K562 (cell line): Measurements from ENCODE around the gene CHRNB4. TPM values are rescaled to one million over a fixed set of nuclear protein-coding genes. Genes with fewer than 3 reads are reported as not detected.

ENCODE experiments used
- ATAC-seq: fragments of 200-7000 bp; cut with Tn5 transposase; 3 replicates; pipeline ENCODE4 v1.9.1; 2020; ENCODE audit warnings: moderate library complexity
- BruUV-seq: library from RNA; stranded (reverse); fragments of 400-500 nt; replicated peaks from 2 replicates; lab custom pipeline; 2021; lab: Mats Ljungman, UMichigan
- CTCF ChIA-PET: fragments of 300-600 bp; formaldehyde crosslinking; extraction: SDS; loops from one replicate; lab custom pipeline; 2021; ENCODE audit warnings: low intra/inter-chr PET ratio; lab: Yijun Ruan, JAX
- POLR2A ChIA-PET: fragments of 300-600, 350-650 bp; sonication (Branson Sonifier 250); formaldehyde crosslinking; extraction: SDS; loops from one replicate; lab custom pipeline; 2021; ENCODE audit warnings: antibody characterized with exemption, inconsistent platforms; lab: Yijun Ruan, JAX
- DNase-seq, 4 experiments: peaks; one replicate each; pipeline versions ENCODE4 v3.0.0 to v3.0.0-alpha.2; 2011 to 2018; ENCODE audit warnings: low spot score in 3 of 4, mixed read lengths in 3 of 4; ENCODE audit errors: extremely low read depth in 1 of 4
- FAIRE-seq: peaks from 2 replicates; lab custom pipeline; 2011; peaks lifted over from hg19 to GRCh38; lab: Jason Lieb, UNC
- H2AFZ ChIP-seq: 2 replicates; pipeline ENCODE4 v1.6.0; 2011; ENCODE audit warnings: low read depth, low read length, control low read depth, inconsistent platforms
- H3K27ac ChIP-seq: fragments of 200-600 bp; 3 replicates; pipeline ENCODE4 v1.8.0; 2011; ENCODE audit warnings: low read depth, mild to moderate bottlenecking, control low read depth, inconsistent platforms, low read length, moderate library complexity, mixed read lengths; ENCODE audit errors: extremely low read depth
- H3K27me3 ChIP-seq, 2 experiments: fragments of 300-600 bp in 1 of 2; 2 replicates in 1 of 2; 3 replicates in 1 of 2; pipeline versions ENCODE4 v1.6.0 to v1.8.0; 2011; ENCODE audit warnings: inconsistent platforms in 2 of 2, low read length in 2 of 2, mild to moderate bottlenecking in 1 of 2, mixed read lengths in 1 of 2, moderate library complexity in 1 of 2; ENCODE audit not compliant: control insufficient read depth in 2 of 2, insufficient read depth in 2 of 2
- H3K36me3 ChIP-seq: fragments of 300-600 bp; 3 replicates; pipeline ENCODE4 v1.8.0; 2011; ENCODE audit warnings: mild to moderate bottlenecking, low read length, inconsistent platforms; ENCODE audit not compliant: control insufficient read depth, insufficient read depth
- H3K4me1 ChIP-seq, 2 experiments: fragments of 200-600 bp in 1 of 2; replicated peaks in 1 of 2; 2 replicates in 1 of 2; 3 replicates in 1 of 2; pipeline versions ENCODE4 v1.5.1 to v1.8.0; 2011; ENCODE audit warnings: inconsistent platforms in 2 of 2, low read length in 2 of 2, mild to moderate bottlenecking in 1 of 2, mixed read lengths in 1 of 2, moderate library complexity in 1 of 2; ENCODE audit not compliant: control insufficient read depth in 2 of 2, insufficient read depth in 2 of 2
- H3K4me2 ChIP-seq: 2 replicates; pipeline ENCODE4 v1.6.1; 2011; ENCODE audit warnings: low read length, control low read depth, inconsistent platforms, mixed read lengths; ENCODE audit not compliant: insufficient read depth
- H3K4me3 ChIP-seq: fragments of 200-600 bp; sonication (generic), shearing (Covaris generic); 2 replicates; pipeline ENCODE4 v1.5.1; 2016; ENCODE audit warnings: control low read depth, inconsistent platforms
- H3K79me2 ChIP-seq: fragments of 200-600 bp; 3 replicates; pipeline ENCODE4 v1.8.0; 2011; ENCODE audit warnings: low read length, inconsistent platforms; ENCODE audit not compliant: control insufficient read depth, insufficient read depth
- H3K9ac ChIP-seq, 2 experiments: 2 replicates each; pipeline versions ENCODE4 v1.6.0 to v1.6.1; 2011; ENCODE audit warnings: low read depth in 2 of 2, low read length in 2 of 2, control low read depth in 1 of 2, inconsistent platforms in 1 of 2, mild to moderate bottlenecking in 1 of 2, mixed read lengths in 1 of 2; ENCODE audit not compliant: insufficient read depth in 1 of 2
- H3K9me1 ChIP-seq: one replicate; pipeline ENCODE4 v1.6.0; 2011; ENCODE audit warnings: inconsistent platforms, mild to moderate bottlenecking, low read length, moderate library complexity; ENCODE audit not compliant: control insufficient read depth, insufficient read depth
- H3K9me3 ChIP-seq: replicated peaks from 2 replicates; pipeline ENCODE4 v1.5.1; 2011; ENCODE audit warnings: low read depth, low read length, inconsistent platforms; ENCODE audit not compliant: control insufficient read depth, insufficient read depth
- H4K20me1 ChIP-seq: replicated peaks from 2 replicates; pipeline ENCODE4 v1.6.1; 2011; ENCODE audit warnings: low read length, inconsistent platforms, mixed read lengths; ENCODE audit not compliant: control insufficient read depth, insufficient read depth
- ASH1L ChIP-seq: fragments of 450-650 bp; IDR thresholded peaks from 2 replicates; pipeline ENCODE4 v1.6.1; 2018; ENCODE audit warnings: borderline replicate concordance, mild to moderate bottlenecking, low read depth; ENCODE audit not compliant: partially characterized antibody
- C11orf30 ChIP-seq: fragments of 450-650 bp; IDR thresholded peaks from 2 replicates; pipeline ENCODE4 v1.6.1; 2016; ENCODE audit warnings: low read depth, mild to moderate bottlenecking
- MAFF ChIP-seq: IDR thresholded peaks from 2 replicates; pipeline ENCODE4 v1.6.1; 2012; ENCODE audit warnings: low read length, improper control_type of control experiment
- MAFG ChIP-seq: fragments of 450-650 bp; conservative IDR thresholded peaks from 2 replicates; pipeline ENCODE4 v1.6.1; 2016; ENCODE audit warnings: missing genetic modification characterization, missing compliant biosample characterization
- MAFK ChIP-seq: IDR thresholded peaks from 2 replicates; pipeline ENCODE4 v1.6.1; 2011; ENCODE audit warnings: low read length, improper control_type of control experiment
- RBM22 ChIP-seq: fragments of 200-400 bp; formaldehyde crosslinking; IDR thresholded peaks from 2 replicates; pipeline ENCODE4 v1.6.1; 2018; ENCODE audit warnings: low read length, low read depth; ENCODE audit not compliant: poor library complexity, severe bottlenecking
- SREBF2 ChIP-seq: sonication (generic); formaldehyde crosslinking; IDR thresholded peaks from 2 replicates; pipeline ENCODE4 v1.4.0; 2020; ENCODE audit warnings: mild to moderate bottlenecking, missing genetic modification reagents
- ZNF316 ChIP-seq: fragments of 450-650 bp; IDR thresholded peaks from 2 replicates; pipeline ENCODE4 v1.6.1; 2016
- ZNF324 ChIP-seq: fragments of 250-450 bp; sonication (Bioruptor Pico); IDR thresholded peaks from 2 replicates; pipeline ENCODE4 v1.4.0; 2020; ENCODE audit warnings: mild to moderate bottlenecking
- WGBS: fragments of 100-300 bp; shearing (Covaris generic); methylation state at CpG from one replicate; pipeline ENCODE4 v1.1.6; 2016; ENCODE audit warnings: low coverage, mixed read lengths; ENCODE audit not compliant: insufficient coverage; ENCODE audit errors: missing lambda C conversion rate; 5-methylcytosine and 5-hydroxymethylcytosine counted together
- in situ Hi-C: fragments of 300-500 bp; cut with MboI; formaldehyde crosslinking; loops from 4 replicates; pipeline ENCODE4 v1.15.0; 2018; ENCODE audit warnings: inconsistent platforms, mixed read lengths
- intact Hi-C: fragments of 100-400 bp; cut with micrococcal nuclease; formaldehyde crosslinking; loops from 2 replicates; pipeline ENCODE4 v1.14.2; 2022
- polyA plus RNA-seq, 8 experiments: library from polyadenylated mRNA; depleted of rRNA in 4 of 8; stranded (reverse) in 5 of 8; unstranded in 3 of 8; fragments of >200 nt; fragmentation: Nextera tagmentation in 2 of 8; fragmentation: Illumina TruSeq in 1 of 8; extraction: Ambion mirVana in 2 of 8; extraction: Trizol in 1 of 8; gene quantifications; 2 replicates each; pipeline versions ENCODE4 v1.2.1 to v1.2.3, GENCODE V29; 2011 to 2014; ENCODE audit warnings: inconsistent platforms in 1 of 8, missing spikeins in 1 of 8
- total RNA-seq, 7 experiments: library from RNA; depleted of rRNA in 6 of 7; stranded (reverse); fragments of >200 nt in 6 of 7; fragmentation: Illumina TruSeq in 2 of 7; extraction: Trizol in 2 of 7; gene quantifications; 2 replicates each; pipeline versions ENCODE4 v1.2.1 to v1.2.3, GENCODE V29; 2011 to 2021; ENCODE audit warnings: low replicate concordance in 1 of 7

Gene CHRNB4
- total and polyA plus RNA-seq, 9 of the 15 experiments (the other 6 are each of a cell fraction or from before 2014, with no cell fraction given) = 0.08 to 0.18 TPM; not detected in 7

GRCh38 chr15:78597583-78597982 lies 43.4 kb downstream of the CHRNB4 start:
- H3K4me1 ChIP-seq = no peaks in the 10 kb centered on the region; a peak in 2 of 5 replicates
- H4K20me1 ChIP-seq = 0 out of 2 replicates have a peak, but pooled peaks cover 4% of the 10 kb centered on the region
- DNase-seq (no peak), ATAC-seq (no peak), FAIRE-seq (no peak)
- whole genome bisulfite sequencing = 44% methylated on average over 1 of the region's 1 CpG
- TF ChIP-seq RBM22 (no peak), MAFK (peak; percentile 51; the same call in 1 of the 2 replicates), ASH1L (no peak), SREBF2 (no peak), ZNF324 (CRISPR knock-in tag) (no peak), MAFF (peak; percentile 55), MAFG (tag) (peak; percentile 62), C11orf30 (peak; percentile 68), ZNF316 (peak; percentile 80)
- ChIA-PET POLR2A (no interaction called here), CTCF (no interaction called here)
- intact Hi-C loops (no loop called here), in situ Hi-C loops (no loop called here)
- no peaks in the 10 kb centered on the region for H3K79me2 ChIP-seq
- no peak overlapping the region for H3K4me2 ChIP-seq
- no peaks in the 10 kb centered on the region for H3K9me1 ChIP-seq
- 0 out of 3 replicates have a peak, but pooled peaks cover 2% of the 10 kb centered on the region for H3K36me3 ChIP-seq
- H2AFZ ChIP-seq = no peak overlapping the region
- H3K4me3 ChIP-seq = no peak overlapping the region
- no peak overlapping the region for H3K27ac ChIP-seq
- no peaks in the 10 kb centered on the region for H3K9me3 ChIP-seq
- no TSS peak for BruUV-seq
- peaks cover 10 to 14% of the 10 kb centered on the region in 2 experiments; a peak in 4 of 5 replicates for H3K27me3 ChIP-seq
- no peak overlapping the region for H3K9ac ChIP-seq
